HUDEP-2 (cell line): ENCODE data around the gene APBA3.

Experiments used
- DNase-seq, 76 experiments: peaks; one replicate each; lab custom pipeline; 2025; ENCODE audit not compliant: unreplicated experiment in 76 of 76; lab: John Stamatoyannopoulos, UW

APBA3 gene, protein sequence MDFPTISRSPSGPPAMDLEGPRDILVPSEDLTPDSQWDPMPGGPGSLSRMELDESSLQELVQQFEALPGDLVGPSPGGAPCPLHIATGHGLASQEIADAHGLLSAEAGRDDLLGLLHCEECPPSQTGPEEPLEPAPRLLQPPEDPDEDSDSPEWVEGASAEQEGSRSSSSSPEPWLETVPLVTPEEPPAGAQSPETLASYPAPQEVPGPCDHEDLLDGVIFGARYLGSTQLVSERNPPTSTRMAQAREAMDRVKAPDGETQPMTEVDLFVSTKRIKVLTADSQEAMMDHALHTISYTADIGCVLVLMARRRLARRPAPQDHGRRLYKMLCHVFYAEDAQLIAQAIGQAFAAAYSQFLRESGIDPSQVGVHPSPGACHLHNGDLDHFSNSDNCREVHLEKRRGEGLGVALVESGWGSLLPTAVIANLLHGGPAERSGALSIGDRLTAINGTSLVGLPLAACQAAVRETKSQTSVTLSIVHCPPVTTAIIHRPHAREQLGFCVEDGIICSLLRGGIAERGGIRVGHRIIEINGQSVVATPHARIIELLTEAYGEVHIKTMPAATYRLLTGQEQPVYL

DNA sequence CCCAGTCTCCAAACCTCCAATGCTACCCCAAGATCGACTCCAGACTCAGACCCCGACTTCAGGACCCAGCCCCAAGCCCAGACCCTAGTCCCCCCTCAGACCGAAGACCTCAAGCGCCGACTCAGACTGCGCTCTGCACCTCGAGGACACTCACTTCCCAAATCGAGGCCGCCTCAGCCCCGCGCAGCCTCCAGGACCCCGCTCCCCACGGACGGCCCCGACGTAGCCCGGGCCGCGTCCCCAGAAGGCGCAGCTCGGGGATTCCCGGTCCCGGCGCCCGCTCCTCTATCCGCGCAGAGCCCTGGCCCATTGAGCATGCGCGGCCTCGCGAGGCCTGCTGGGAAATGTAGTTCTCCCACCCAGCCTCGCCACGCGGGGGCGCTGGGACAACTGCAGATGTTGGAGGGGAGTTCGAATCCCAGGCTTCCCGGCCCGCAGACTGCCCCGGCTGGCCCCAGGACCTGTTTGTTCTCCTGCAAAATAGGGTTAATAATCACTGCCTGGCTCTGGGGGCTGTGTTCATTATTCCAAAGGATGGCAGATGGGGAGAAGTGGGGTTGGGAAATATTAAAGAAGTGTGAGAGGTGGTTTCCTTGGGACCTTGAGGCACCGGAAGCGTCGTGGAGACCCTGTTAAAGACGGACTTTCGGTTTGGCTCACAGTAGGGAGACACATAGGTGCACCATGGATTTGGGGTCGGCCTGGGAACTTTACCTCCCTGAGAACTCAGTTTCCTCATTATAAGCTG lies at the start of gene APBA3:
Gene APBA3, minus strand, starts transcription at position 311 of the 748 bp plus-strand sequence. CDS start 1,428 bp downstream, outside the sequence.
- peak in 75 of 76 experiments; percentile 70 to 99 (median 95) for DNase-seq

DNA sequence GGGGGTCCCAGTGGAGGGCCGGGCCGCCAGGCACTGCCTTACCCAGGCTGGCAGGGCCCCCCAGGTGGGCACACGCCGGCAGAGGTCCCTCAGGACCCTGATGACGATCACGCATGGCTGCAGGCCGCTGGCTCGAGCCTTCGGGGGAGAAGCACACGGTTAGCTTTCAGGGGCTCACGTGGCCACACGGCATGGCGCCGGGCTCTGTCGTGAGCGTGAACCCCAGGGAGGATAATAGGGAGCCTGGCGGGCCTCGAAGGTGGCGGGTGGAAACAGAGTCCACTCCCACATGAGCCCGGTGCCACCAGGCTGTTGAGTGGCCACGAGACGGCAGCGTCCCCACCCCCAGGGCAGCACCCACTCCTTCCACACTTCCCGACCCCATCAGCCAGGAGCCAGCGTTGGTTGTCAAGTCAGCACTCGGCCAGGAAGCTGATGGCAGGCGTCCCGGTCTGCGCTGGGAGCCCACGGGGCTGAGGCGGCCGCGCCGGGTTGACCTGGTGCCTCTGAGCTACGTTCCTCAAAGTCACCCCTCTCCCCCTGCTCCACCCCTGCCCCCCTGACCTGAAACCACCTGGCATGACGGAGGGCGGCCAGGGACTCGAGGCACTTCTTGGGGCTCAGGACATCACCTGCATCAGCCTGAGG lies 49.3 kb upstream of the APBA3 start:
- DNase-seq: no peak

DNA sequence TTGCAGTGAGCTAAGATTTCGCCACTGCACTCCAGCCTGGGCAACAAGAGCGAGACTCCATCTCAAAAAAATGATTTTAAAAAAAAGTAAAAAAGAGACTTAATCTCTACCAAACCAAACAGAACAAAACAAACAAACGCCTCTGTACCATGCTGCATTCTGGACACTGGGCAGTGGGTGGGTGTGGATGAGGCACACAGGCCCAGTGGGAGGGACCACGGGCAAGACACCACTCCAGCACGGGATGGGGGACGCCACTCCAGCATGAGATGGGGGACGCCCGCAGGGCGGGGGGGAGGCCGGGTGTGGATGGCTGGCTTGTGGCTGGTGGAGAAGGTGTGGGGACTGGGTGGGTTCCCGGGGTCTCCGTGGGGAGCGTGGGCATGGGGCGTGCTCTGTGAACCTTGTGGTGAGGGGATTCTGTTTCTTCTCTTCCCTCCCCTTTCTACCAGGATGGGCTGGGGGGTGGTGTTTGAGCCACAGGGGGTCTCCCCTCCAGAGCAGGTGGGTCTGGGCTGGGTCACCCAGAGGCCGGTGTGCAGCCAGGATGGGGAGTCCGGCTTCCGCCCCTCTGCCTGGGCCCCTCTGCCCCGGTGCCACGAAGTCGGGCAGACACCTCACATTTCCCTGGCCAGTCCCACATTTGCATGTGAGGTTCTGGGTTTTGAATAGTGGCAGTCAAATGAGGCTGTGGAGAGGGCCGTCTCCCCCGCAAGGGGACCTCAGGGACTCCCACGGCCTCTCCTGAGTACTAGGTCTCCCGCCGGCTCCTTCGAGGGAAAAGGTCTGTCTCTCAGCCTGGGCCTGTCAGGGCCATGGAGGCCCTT lies 48.6 kb upstream of the APBA3 start:
- no peak for DNase-seq

DNA sequence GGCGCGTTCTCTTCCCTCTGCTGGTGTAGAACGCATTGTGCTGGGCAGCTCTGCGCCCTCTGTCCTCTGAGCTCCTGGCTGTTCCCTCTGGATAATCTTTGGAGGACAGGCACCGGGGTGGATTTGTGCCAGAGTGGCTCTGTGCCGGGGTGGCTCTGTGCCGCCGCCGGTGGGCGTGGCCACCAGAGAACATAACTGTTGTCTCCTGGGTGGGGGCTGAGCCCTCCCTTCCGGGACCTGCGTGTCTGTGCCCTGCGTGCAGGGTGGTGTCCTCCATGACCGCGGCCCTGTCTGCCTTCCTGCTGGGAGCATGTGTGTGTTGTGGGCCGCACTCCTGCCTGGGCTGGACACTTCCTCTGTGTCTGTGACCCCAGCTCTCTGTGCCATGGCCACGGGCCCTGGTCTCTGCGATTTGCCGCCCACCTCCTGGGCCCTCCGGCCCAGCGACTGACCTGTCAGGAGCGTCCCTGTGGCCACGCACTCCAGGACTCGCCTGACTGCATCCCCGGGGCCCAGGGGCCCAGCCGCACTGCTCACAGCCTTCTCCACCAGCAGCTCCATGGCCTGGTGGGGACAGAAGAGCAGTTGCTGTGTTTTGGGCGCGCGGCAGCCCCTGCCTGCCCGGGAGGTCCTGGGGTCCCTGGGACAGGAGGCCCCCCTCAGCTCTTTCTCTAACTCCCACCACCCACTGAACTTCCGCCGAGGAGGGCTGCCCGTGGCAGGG lies 47.1 kb upstream of the APBA3 start:
- peak in 9 of 76 experiments; percentile 10 to 62 (median 33) for DNase-seq

DNA sequence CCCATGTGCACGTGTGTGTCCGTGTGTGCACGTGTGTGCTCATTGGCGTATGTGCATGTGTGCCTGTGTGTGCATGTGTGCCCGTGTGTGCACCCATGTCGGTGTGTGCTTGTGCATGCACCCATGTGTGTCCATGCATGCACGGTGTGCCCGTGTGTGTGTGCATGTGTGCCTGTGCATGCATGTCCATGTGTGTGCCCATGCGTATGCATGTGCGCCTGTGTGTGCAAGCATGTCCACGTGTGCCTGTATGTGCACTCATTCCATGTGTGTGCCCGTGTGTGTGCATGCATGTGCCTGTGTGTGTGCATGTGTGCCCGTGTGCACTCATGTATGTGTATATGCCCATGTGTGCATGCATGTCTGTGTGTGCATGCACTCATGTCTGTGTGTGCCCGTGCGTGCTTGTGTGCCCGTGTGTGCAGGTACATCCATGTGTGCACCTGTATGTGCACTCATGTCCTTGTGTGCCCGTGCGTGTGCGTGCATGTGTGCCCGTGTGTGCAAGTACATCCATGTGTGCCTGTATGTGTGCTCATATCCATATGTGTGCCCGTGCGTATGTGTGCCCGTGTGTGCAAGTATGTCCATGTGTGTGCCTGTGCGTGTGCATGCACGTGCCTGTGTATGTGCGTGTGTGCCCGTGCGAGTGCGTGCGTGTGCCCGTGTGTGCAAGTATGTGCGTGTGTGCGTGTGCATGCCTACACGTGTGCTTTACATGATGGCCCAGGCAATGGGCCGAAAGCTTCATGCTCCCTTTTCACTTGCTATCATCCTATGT lies 46.3 kb upstream of the APBA3 start:
- DNase-seq: no peak

DNA sequence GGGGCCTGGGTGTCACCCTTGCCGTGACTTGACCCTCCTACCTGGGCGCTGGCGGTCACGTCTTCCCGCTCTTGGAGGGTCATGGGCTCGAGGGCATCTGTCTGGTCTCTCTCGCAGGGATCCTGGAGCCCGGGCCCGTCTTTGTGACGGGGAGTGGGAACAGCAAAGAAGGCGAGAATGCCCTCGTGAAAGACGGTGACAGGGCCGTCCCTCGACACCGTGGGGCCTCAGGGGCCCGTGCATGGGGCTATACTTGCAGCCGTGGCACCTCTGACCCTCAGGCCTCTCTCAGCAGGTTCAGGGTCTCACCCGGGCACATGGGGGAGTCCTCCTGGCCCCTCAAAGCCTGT lies 45.6 kb upstream of the APBA3 start:
- DNase-seq: no peak

DNA sequence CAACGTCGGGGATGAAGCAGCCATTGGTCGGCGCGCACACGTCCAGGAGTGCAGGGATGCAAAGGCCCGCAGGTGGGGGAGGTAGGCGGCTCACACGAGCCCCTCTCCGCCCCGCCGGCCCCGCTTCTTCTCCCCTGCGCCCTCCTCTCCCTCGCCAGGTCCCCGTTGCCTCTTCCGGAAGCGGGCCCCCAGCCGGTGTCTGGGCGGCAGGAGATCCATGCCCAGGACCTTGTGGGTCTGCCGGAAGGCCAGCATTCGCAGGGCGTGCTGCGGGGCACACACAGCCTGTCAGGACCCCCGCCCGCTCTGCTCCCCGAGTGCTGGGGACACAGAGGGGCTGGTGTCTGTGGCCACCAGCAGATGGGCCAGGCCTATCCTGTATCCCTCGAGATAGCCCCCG lies 44.4 kb upstream of the APBA3 start:
- no peak for DNase-seq

DNA sequence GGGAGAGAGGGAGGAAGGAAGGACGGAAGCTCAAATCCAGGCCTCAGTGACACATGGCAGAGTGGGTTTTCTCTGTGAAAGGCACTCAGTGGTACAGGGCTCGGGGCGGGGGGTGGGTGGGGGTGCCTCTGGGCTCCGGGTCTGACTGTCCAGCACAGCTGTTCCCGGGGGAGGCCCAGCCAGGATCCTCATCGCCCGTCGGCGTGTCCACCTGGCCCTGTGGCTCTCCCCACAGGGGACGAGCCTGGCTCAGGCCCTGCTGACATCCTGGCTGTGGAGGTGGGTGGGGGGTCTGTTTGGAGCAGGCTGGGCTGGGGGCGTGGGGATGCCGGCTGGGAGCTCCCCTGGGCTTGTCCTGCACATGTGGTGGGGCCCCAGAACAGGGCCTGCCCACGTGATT lies 42.9 kb upstream of the APBA3 start:
- DNase-seq: no peak

DNA sequence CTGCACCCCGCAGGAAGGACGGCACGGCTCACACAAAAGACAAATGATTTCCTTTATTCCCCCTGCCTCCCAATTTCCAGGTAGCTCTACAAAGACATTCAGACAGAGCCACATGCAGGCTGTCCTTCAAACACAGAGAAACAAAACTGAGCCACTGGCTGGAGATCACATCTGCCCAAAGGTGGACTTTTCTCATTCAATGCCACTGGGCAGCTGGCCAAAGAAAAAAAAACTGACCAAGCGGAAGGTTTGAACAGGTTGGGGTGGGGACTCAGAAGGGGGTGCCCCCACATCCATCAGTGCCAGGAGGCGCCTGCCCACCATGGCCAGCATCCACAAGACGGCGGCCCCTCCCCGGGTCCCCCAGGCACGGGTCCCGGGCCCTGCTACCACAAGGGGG lies 42.5 kb upstream of the APBA3 start:
- no peak for DNase-seq

DNA sequence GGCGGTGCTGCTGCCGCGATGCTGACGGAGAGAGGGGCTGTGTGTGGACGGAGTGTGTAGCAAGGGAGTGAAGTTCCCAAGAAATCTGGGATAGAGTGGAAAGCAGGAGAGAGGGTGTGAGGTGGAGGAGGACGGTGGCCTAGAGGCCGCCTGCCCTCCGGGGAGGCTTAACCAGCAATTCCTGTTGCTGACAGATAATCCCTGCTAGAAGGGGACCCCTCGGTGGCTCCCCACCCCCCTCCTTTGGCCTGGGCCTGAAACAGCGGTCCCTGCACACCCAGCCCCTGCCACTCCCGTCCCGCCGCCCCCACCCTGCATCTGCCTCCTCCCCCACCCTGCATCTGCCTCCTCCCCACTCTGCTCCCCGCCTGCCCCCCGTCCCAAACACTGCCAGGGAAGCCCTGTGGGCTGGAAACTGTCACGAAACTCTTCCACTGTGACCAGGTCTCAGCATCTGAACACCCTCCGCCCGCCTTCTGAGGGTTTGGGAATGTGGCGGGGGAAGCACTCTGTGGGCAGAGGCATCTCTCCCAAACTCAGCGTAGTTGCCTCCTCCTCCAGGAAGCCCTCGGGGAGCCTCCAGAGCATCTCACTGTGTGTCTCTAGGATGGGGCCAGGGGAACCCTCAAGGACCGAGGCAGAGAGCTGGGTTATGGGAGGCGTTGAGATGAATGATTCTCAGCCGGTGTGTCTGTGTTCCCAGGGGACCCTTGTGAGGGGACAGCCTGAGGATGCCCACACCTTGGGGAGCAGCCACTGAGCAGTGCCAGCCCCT lies 41.8 kb upstream of the APBA3 start:
- DNase-seq: no peak

DNA sequence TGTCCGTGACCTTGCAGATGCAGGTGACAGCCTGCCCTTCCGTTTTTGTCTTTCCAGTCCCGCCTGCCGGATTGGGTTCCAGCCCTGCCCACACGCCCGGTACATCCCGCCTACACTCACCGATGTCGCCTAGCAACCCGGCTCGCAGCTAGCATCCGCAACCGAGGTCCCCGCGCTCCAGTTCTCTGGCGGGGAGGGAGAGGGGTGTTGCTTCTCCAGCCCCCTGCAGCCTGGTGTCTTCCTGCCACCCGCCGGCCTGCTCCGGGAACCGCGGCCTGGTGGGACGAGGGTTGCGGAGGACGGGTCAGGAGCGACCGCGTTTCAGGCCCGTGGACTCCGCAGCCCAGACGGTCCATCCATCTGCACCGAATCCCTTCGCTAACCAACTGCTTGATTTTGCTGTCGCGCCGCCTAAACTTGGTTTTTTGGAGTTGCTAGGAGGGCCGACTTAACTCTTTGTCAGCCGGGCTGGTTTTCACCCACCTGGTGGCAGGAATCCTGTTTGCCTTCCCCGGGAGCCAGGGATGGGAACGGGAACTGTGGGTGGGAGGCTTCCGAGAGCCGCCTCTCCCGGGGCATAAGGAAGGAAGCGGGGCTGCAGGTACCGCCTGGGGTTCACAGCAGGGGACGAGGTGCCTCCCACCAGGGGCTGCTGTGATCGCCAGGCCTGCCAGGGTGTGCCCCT lies 40.1 kb upstream of the APBA3 start:
- peak in 7 of 76 experiments; percentile 11 to 31 (median 26) for DNase-seq

DNA sequence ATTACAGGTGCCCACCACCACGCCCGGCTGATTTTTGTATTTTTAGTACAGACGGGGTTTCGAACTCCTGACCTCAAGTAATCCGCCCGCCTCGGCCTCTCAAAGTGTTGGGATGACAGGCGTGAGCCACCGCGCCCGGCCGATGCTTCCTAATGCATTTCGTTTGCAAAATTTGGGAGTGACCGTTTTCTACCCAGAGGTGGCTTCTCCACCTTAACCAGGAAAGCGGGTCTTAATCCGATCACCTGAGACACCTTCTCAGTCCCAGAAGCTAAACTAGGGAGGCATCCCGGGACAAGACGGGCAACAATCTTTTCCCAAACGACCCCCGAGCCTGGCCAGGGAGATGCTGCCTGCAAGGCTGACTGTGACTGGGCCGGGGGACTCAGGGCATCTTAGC lies 39.5 kb upstream of the APBA3 start:
- no peak for DNase-seq

DNA sequence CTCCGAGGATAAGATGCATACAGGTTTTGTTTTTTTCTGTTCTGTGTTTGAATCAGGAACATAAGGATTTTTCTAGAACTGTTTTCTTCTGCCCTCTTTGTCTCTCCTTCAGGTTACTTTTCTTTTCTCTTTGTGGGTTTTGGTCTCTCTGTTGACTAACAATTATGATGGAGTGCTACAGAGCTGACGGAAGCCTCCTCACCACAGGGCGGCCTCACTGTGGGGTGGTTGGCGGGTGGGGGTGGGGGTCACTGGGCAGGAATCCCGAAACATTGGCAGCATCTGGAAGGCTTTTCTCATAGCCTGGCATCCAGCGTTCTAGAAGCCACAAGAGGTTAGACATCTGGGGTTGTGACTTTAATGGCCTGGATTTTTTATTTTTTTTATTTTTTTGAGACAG lies 36.6 kb upstream of the APBA3 start:
- DNase-seq: no peak

DNA sequence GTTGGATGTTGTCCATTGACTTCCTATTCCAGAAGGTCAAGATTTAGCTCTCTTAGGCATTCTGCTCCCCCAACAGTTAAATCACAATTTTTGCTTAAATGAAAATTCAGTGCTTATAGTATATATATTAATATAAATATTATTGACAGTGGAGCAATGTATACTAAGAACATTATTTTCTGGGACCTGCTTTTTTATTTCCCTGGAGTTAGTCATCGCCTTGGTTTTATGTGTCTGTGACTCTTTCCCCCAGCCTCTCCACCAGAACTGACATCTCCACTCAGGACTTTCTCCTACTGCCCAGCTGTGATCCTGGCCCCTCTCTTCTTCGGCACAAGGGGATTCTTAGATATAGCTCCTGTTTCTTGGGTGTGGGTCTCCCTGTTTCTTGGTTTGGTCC lies 34.9 kb upstream of the APBA3 start:
- no peak for DNase-seq

DNA sequence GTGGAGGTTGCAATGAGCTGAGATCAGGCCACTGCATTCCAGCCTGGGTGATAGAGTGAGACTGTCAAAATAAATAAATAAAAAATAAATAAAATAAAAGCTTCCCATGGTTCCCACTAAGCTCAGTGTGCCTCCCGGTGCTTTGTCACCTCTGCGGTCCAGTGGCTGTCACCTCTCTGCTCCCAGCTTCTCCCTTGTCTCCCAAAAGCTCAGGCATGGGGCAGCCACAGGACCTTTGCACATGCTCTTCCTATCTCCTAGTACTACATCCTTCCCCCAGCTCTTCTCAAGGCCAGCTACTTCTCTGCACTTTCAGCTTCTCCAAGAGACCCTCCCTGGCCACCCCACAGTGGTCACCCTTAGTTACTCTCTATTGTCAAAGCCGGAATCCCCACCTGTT lies 32.3 kb upstream of the APBA3 start:
- DNase-seq: no peak

DNA sequence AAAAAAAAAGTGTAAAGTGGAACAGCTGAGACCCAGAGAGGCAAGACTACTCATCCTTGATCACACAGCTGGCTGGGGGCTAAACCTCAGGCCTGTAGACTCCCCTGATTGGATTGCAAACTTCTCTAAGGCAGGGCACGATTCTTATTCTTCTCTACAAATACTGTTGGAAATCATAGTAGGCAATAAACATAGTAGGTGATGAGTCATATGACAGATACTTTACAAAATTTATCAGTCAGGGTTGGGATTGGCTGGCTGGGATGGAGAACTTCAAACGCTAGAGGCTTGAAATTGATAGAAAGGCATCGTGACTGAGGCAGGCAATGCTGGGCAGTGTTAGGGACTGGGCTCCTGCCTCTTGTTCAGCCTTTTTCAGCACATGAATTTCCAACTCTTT lies 30.6 kb upstream of the APBA3 start:
- no peak for DNase-seq

DNA sequence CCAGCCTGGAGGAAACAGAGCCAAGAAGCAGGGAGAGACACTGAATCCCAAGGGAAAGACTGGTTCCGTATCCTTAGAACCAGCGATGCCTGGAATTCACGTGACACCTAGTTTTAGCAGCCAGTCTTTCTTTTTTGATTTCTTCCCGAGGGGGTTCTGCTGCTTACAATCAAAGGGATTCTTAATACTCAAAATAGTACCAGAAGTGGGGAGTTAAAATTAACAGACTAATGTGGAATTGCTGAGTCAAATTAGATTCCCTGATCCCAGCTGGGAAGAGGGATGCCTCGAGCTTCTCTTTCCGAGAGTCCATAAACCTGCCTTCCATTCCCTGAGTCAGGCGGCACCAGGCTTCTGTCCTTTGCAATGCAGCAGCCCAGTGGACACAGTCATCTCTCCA lies 29.4 kb upstream of the APBA3 start:
- no peak for DNase-seq
